AG04450 (cell line): ENCODE measurements around the gene NEMP2. TPM values are rescaled to one million over a fixed set of nuclear protein-coding genes. Genes with fewer than 3 reads are reported as not detected.

ENCODE experiments used
- CTCF ChIA-PET: fragments of 300-600, 350-600 bp; formaldehyde crosslinking; extraction: SDS; loops from one replicate; lab custom pipeline; 2022; ENCODE audit warnings: antibody characterized with exemption, inconsistent platforms; lab: Charles Lee
- POLR2A ChIA-PET: fragments of 350-600 bp; formaldehyde crosslinking; extraction: SDS; loops from one replicate; lab custom pipeline; 2021; ENCODE audit warnings: antibody characterized with exemption, inconsistent platforms; lab: Yijun Ruan, JAX
- DNase-seq: peaks from one replicate; pipeline ENCODE4 v3.0.0-alpha.2; 2011; ENCODE audit warnings: low read depth, low spot score
- H3K27ac ChIP-seq: one replicate; pipeline ENCODE4 v1.5.1; 2012; ENCODE audit warnings: low read depth, low read length, control low read depth
- H3K27me3 ChIP-seq: one replicate; pipeline ENCODE4 v1.6.0; 2012; ENCODE audit warnings: low read length; ENCODE audit not compliant: control insufficient read depth, insufficient read depth
- H3K4me3 ChIP-seq: 2 replicates; pipeline ENCODE4 v1.5.1; 2011; ENCODE audit warnings: mild to moderate bottlenecking, low read depth, low read length, control low read depth
- H3K9me3 ChIP-seq: 2 replicates; pipeline ENCODE4 v1.5.1; 2012; ENCODE audit warnings: low read length; ENCODE audit not compliant: control insufficient read depth, insufficient read depth
- polyA plus RNA-seq: library from polyadenylated mRNA; depleted of rRNA; stranded (reverse); fragments of >200 nt; gene quantifications from 2 replicates; pipeline ENCODE4 v1.2.3, GENCODE V29; 2011
- TF ChIP-seq, protein P1 (sequence below): IDR thresholded peaks from 2 replicates; pipeline ENCODE4 v1.5.1; 2011; ENCODE audit warnings: low read depth, low read length, control low read depth, inconsistent platforms

Gene NEMP2
- polyA plus RNA-seq, 1 experiment: 7.3 TPM

DNA sequence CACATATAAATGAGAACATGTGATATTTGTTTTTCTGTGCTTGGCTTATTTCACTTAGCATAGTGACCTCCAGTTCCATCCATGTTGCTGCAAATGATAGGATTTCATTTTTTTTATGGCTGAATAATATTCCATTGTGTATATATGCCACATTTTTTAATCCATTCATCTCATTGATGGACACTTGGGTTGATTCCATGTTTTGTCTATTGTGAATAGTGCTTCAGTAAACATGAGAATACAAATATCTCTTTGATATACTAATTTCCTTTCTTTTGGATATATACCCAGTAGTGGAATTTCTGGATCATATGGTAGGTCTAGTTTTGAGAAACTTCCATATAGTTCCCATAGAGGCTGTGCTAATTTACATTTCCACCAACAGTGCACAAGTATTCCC, 3.7 kb upstream of the NEMP2 start:
- no peak for DNase-seq
- Histone ChIP-seq H3K27me3 (no peaks in the 10 kb centered on the region), H3K27ac (no peak overlapping the region), H3K4me3 (no peak overlapping the region), H3K9me3 (peaks cover 5% of the 10 kb centered on the region)
- TF ChIP-seq, protein P1, sequence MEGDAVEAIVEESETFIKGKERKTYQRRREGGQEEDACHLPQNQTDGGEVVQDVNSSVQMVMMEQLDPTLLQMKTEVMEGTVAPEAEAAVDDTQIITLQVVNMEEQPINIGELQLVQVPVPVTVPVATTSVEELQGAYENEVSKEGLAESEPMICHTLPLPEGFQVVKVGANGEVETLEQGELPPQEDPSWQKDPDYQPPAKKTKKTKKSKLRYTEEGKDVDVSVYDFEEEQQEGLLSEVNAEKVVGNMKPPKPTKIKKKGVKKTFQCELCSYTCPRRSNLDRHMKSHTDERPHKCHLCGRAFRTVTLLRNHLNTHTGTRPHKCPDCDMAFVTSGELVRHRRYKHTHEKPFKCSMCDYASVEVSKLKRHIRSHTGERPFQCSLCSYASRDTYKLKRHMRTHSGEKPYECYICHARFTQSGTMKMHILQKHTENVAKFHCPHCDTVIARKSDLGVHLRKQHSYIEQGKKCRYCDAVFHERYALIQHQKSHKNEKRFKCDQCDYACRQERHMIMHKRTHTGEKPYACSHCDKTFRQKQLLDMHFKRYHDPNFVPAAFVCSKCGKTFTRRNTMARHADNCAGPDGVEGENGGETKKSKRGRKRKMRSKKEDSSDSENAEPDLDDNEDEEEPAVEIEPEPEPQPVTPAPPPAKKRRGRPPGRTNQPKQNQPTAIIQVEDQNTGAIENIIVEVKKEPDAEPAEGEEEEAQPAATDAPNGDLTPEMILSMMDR: no peak
- CTCF ChIA-PET: no interaction called here
- POLR2A ChIA-PET: no interaction called here

DNA sequence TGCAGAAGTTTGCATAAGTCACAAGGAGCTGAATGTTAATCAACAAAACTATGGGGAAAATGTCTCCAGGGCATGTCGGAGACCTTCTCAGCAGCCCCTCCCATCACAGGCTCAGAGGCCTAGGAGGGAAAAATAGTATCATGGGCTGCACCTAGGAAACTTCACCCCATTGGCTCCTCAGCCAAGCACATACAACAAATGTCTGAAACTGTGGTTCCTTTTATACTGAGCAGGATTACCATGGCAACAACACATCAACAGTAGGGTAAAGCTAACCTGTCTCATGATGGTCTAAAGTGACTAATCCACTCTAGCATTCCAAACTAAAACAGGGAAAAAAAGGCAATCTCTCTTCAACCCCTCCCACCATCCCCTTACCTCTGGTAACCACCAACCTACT, 3.2 kb upstream of the NEMP2 start:
- CTCF ChIA-PET: no interaction called here
- DNase-seq: no peak

DNA sequence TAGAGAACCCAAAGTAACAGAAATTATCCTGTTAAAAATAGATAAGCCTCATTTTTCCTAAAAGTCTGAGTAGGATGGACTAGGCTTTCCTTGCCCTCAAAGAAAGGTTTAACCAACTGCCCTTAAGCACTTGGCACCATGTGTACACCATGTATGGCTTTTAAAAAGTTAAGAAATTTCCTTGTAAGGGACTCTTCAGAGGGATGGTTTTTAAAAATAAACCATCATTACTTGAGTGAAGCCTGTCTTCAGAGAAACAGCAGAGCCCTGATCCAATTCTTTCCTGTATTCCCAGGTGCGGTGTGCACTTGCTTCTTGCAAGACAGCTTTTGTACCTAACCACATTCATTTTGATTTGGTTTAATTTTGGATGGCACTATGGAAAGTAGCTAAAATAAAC, 1.1 kb upstream of the NEMP2 start:
- DNase-seq: no peak

More for the DNA sequence above, 3.2 kb upstream of the NEMP2 start:
- no peak overlapping the region for H3K4me3 ChIP-seq
- H3K27ac ChIP-seq: no peak overlapping the region
- H3K9me3 ChIP-seq: peaks cover 5% of the 10 kb centered on the region
- TF ChIP-seq, protein P1: no peak
- POLR2A ChIA-PET: no interaction called here
- H3K27me3 ChIP-seq: no peaks in the 10 kb centered on the region

DNA sequence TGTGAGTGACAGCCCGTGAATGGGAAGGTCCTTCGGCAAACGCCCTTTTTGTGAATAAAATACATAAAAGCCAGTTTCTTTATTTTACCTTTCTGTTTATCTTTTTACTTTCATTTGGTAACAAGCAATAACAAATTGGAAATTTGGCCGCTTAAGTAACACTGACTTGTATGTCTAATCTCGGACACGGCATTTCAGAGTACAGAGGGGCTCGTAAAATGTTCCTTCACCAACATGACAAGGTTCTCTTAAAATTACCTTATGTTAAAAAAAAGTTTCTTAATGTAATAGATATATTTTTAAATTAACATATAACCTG, 558 bp upstream of the NEMP2 start:
- POLR2A ChIA-PET: no interaction called here
- CTCF ChIA-PET: no interaction called here
- TF ChIP-seq, protein P1: no peak

More for the DNA sequence above, 1.1 kb upstream of the NEMP2 start:
- Histone ChIP-seq H3K9me3 (peaks cover 5% of the 10 kb centered on the region), H3K27ac (no peak overlapping the region), H3K4me3 (peak overlapping the region; percentile 15; the same call in 1 of the 2 replicates), H3K27me3 (no peaks in the 10 kb centered on the region)
- ChIA-PET CTCF (no interaction called here), POLR2A (no interaction called here)
- TF ChIP-seq, protein P1: no peak

DNA sequence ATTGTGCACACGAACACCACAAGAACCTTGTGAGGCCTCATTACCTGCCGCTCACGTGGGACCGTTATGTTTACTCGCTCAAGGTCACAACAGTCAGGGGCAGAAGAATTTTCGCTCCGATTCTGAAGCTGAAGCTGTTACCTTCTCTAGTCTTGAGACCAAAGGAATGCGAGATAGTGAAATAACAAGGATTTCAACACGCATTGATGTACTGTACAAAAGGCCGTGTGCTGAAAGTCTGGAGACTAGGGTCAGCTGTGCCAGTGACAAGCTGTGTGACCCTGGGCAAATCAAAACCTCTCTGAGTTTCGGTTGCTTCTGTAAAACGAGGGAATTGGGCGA, 583 bp downstream of the NEMP2 start:
- CTCF ChIA-PET: interaction anchor here (1.1 to 1.2 kb wide), 2 partner anchors 23 to 445 kb away, joined by 4 to 5 read pairs; no protein-coding TSS in a partner anchor
- no peak overlapping the region for H3K27ac ChIP-seq
- no peaks in the 10 kb centered on the region for H3K27me3 ChIP-seq
- TF ChIP-seq, protein P1: no peak
- H3K9me3 ChIP-seq: no peaks in the 10 kb centered on the region
- POLR2A ChIA-PET: interaction anchor here (0.6 to 1.2 kb wide), 2 partner anchors 11 to 66 kb away, joined by 3 to 6 read pairs; no protein-coding TSS in a partner anchor
- H3K4me3 ChIP-seq: peak overlapping the region; percentile 55
- no peak for DNase-seq

More for the DNA sequence above, 558 bp upstream of the NEMP2 start:
- Histone ChIP-seq H3K9me3 (peaks cover under 1% of the 10 kb centered on the region), H3K27ac (no peak overlapping the region), H3K4me3 (peak overlapping the region; percentile 55), H3K27me3 (no peaks in the 10 kb centered on the region)
- no peak for DNase-seq
